Keratinocyte (primary cell): ENCODE data around the gene CILP2. TPM values are rescaled to one million over a fixed set of nuclear protein-coding genes. Genes with fewer than 3 reads are reported as not detected.

Experiments
- DNase-seq: peaks from one replicate; pipeline ENCODE4 v3.0.0-alpha.2; 2011; ENCODE audit warnings: low read depth, missing footprints, low spot score
- FAIRE-seq: peaks from 2 replicates; lab custom pipeline; 2011; peaks lifted over from hg19 to GRCh38; lab: Jason Lieb, UNC
- H2AFZ ChIP-seq: 2 replicates; pipeline ENCODE4 v1.6.0; 2012; ENCODE audit warnings: low read length, control low read depth, inconsistent platforms; ENCODE audit not compliant: control insufficient read depth
- H3K27ac ChIP-seq: 2 replicates; pipeline ENCODE4 v1.5.1; 2011; ENCODE audit warnings: low read length; ENCODE audit not compliant: control insufficient read depth, insufficient read depth
- H3K27me3 ChIP-seq: 3 replicates; pipeline ENCODE4 v1.6.0; 2011; ENCODE audit warnings: low read length; ENCODE audit not compliant: control insufficient read depth, insufficient read depth; ENCODE audit errors: extremely low read depth
- H3K36me3 ChIP-seq, 2 experiments: 2 replicates in 1 of 2; 3 replicates in 1 of 2; pipeline ENCODE4 v1.5.1; 2011; ENCODE audit warnings: low read length in 2 of 2, mild to moderate bottlenecking in 1 of 2; ENCODE audit not compliant: control insufficient read depth in 2 of 2, insufficient read depth in 2 of 2; ENCODE audit errors: extremely low read depth in 1 of 2
- H3K4me1 ChIP-seq: 3 replicates; pipeline ENCODE4 v1.5.1; 2011; ENCODE audit warnings: low read length; ENCODE audit not compliant: control insufficient read depth, insufficient read depth; ENCODE audit errors: extremely low read depth
- H3K4me2 ChIP-seq: 3 replicates; pipeline ENCODE4 v1.6.0; 2011; ENCODE audit warnings: low read depth, low read length; ENCODE audit not compliant: control insufficient read depth, insufficient read depth; ENCODE audit errors: extremely low read depth
- H3K4me3 ChIP-seq, 3 experiments: fragments of 200-600 bp in 1 of 3; sonication (generic) in 1 of 3; 2 replicates in 2 of 3; 3 replicates in 1 of 3; pipeline ENCODE4 v1.5.1; 2011 to 2016; ENCODE audit warnings: low read length in 3 of 3, mild to moderate bottlenecking in 3 of 3, control low read depth in 2 of 3, inconsistent platforms in 1 of 3, low read depth in 1 of 3, mixed read lengths in 1 of 3, mixed run types in 1 of 3, moderate library complexity in 1 of 3; ENCODE audit not compliant: control insufficient read depth in 2 of 3, insufficient read depth in 2 of 3; ENCODE audit errors: extremely low read depth in 1 of 3
- H3K79me2 ChIP-seq: 2 replicates; pipeline ENCODE4 v1.6.0; 2012; ENCODE audit warnings: low read length; ENCODE audit not compliant: control insufficient read depth, insufficient read depth
- H3K9ac ChIP-seq: 3 replicates; pipeline ENCODE4 v1.6.0; 2011; ENCODE audit warnings: low read length; ENCODE audit not compliant: control insufficient read depth, insufficient read depth; ENCODE audit errors: extremely low read depth
- H3K9me1 ChIP-seq: 3 replicates; pipeline ENCODE4 v1.6.0; 2011; ENCODE audit warnings: low read length; ENCODE audit not compliant: control insufficient read depth, insufficient read depth; ENCODE audit errors: extremely low read depth
- H3K9me3 ChIP-seq: 2 replicates; pipeline ENCODE4 v1.5.1; 2012; ENCODE audit warnings: low read depth, low read length; ENCODE audit not compliant: control insufficient read depth
- H4K20me1 ChIP-seq: 3 replicates; pipeline ENCODE4 v1.6.0; 2011; ENCODE audit warnings: low read length; ENCODE audit not compliant: control insufficient read depth, insufficient read depth; ENCODE audit errors: extremely low read depth
- CTCF ChIP-seq, 3 experiments: IDR thresholded peaks in 1 of 3; conservative IDR thresholded peaks in 1 of 3; optimal IDR thresholded peaks in 1 of 3; 2 replicates in 2 of 3; 3 replicates in 1 of 3; pipeline versions ENCODE3 to v1.5.1; 2011; ENCODE audit warnings: low read length in 3 of 3, mild to moderate bottlenecking in 3 of 3, moderate library complexity in 2 of 3, control low read depth in 1 of 3, inconsistent platforms in 1 of 3; ENCODE audit not compliant: insufficient read depth in 2 of 3; ENCODE audit errors: extremely low read depth in 1 of 3
- EZH2 ChIP-seq: IDR thresholded peaks from one replicate; pipeline ENCODE4 v1.6.1; 2012; ENCODE audit warnings: inconsistent platforms, mild to moderate bottlenecking, low read length, moderate library complexity
- dilution Hi-C: fragments of 300-500 bp; cut with MboI; formaldehyde crosslinking; loops from one replicate; pipeline ENCODE4 v1.7.0; 2020; ENCODE audit warnings: low sequenced_read_pairs; ENCODE audit not compliant: extremely low pct_ligation_motif_present
- polyA plus RNA-seq, 5 experiments: library from polyadenylated mRNA; depleted of rRNA in 3 of 5; stranded (reverse) in 3 of 5; stranded (forward) in 1 of 5; unstranded in 1 of 5; fragments of >200 nt; gene quantifications; 1 replicate in 1 of 5; 2 replicates in 3 of 5; 3 replicates in 1 of 5; pipeline versions ENCODE4 v1.2.1 to v1.2.3, GENCODE V29; 2011 to 2012; ENCODE audit warnings: missing spikeins in 2 of 5, low read depth in 1 of 5, low replicate concordance in 1 of 5

The CILP2 gene
- polyA plus RNA-seq, 1 donor (not counting 4 experiments of a cell fraction or from before 2014, with no cell fraction given) = 0.07 TPM

GRCh38 chr19:19495614-19496603 is 42.2 kb upstream of the CILP2 start:
- H3K27me3 ChIP-seq = no peaks in the 10 kb centered on the region
- DNase-seq = no peak
- dilution Hi-C loops = no loop called here
- H3K4me2 ChIP-seq = no peak overlapping the region
- no peaks in the 10 kb centered on the region for H4K20me1 ChIP-seq
- no peak overlapping the region for H3K4me3 ChIP-seq
- H3K27ac ChIP-seq = no peak overlapping the region
- no peak overlapping the region for H2AFZ ChIP-seq
- no peak for FAIRE-seq
- H3K79me2 ChIP-seq = peaks cover 38% of the 10 kb centered on the region
- TF ChIP-seq EZH2 (no peak), CTCF (optimal IDR thresholded peaks at IDR 0.05 in 1 of 3, IDR thresholded peaks at IDR 0.05 in 1 of 3, conservative IDR thresholded peaks at IDR 0.05 in 1 of 3; ENCODE audit: extremely low read depth in 1 of 3, insufficient read depth in 2 of 3, low read length in 3 of 3) (no peak)
- H3K9me1 ChIP-seq = no peaks in the 10 kb centered on the region
- no peaks in the 10 kb centered on the region for H3K4me1 ChIP-seq
- H3K9ac ChIP-seq = no peak overlapping the region
- H3K36me3 ChIP-seq = peaks cover 40 to 51% of the 10 kb centered on the region in 2 experiments
- no peaks in the 10 kb centered on the region for H3K9me3 ChIP-seq

GRCh38 chr19:19498255-19498991 is 39.6 kb upstream of the CILP2 start:
- no peaks in the 10 kb centered on the region for H4K20me1 ChIP-seq
- DNase-seq (no peak), FAIRE-seq (no peak)
- TF ChIP-seq EZH2 (no peak), CTCF (optimal IDR thresholded peaks at IDR 0.05 in 1 of 3, IDR thresholded peaks at IDR 0.05 in 1 of 3, conservative IDR thresholded peaks at IDR 0.05 in 1 of 3; ENCODE audit: extremely low read depth in 1 of 3, insufficient read depth in 2 of 3, low read length in 3 of 3) (no peak)
- H3K79me2 ChIP-seq = peaks cover 20% of the 10 kb centered on the region
- H3K9ac ChIP-seq = no peak overlapping the region
- H3K4me3 ChIP-seq = no peak overlapping the region
- peaks cover 43 to 45% of the 10 kb centered on the region in 2 experiments for H3K36me3 ChIP-seq
- dilution Hi-C loops = no loop called here
- no peak overlapping the region for H3K27ac ChIP-seq
- no peaks in the 10 kb centered on the region for H3K27me3 ChIP-seq
- H3K9me1 ChIP-seq = no peaks in the 10 kb centered on the region
- H3K4me1 ChIP-seq = no peaks in the 10 kb centered on the region
- H2AFZ ChIP-seq = no peak overlapping the region
- no peaks in the 10 kb centered on the region for H3K9me3 ChIP-seq
- H3K4me2 ChIP-seq = no peak overlapping the region
